Testis (tissue), 2 donors: ENCODE results near the gene INTS2.

ENCODE experiments used
- POLR2A ChIP-seq: fragments of 450-650 bp; IDR thresholded peaks from one replicate; pipeline ENCODE4 v1.6.1; 2017; ENCODE audit warnings: antibody characterized with exemption, mild to moderate bottlenecking, moderate library complexity
- TF ChIP-seq, protein P1 (sequence below), 3 experiments: fragments of 450-650 bp in 2 of 3; fragments of 200-600 bp in 1 of 3; sonication (generic) in 1 of 3; IDR thresholded peaks; one replicate each; pipeline ENCODE4 v1.5.1; 2016 to 2019; ENCODE audit warnings: antibody characterized with exemption in 3 of 3, mild to moderate bottlenecking in 2 of 3, moderate library complexity in 1 of 3

DNA sequence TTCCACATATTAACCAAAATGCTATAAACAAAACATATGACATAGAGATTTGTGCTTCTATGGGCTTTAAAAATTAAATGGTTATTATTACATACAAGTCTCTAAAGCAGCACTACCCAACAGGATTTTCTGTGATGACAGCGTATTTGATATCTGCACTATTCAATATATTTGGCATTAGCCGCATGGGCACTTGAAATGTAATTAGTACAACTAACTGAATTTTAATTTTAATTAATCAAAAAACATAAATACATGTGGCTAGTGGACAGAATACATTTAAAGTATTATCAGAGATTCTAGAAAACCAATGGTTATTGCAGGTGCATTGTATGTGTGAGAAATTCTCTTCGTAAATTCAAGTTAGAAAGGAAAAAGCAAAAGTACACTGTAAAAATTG, 110.3 kb downstream of the INTS2 start:
- TF ChIP-seq, protein P1, sequence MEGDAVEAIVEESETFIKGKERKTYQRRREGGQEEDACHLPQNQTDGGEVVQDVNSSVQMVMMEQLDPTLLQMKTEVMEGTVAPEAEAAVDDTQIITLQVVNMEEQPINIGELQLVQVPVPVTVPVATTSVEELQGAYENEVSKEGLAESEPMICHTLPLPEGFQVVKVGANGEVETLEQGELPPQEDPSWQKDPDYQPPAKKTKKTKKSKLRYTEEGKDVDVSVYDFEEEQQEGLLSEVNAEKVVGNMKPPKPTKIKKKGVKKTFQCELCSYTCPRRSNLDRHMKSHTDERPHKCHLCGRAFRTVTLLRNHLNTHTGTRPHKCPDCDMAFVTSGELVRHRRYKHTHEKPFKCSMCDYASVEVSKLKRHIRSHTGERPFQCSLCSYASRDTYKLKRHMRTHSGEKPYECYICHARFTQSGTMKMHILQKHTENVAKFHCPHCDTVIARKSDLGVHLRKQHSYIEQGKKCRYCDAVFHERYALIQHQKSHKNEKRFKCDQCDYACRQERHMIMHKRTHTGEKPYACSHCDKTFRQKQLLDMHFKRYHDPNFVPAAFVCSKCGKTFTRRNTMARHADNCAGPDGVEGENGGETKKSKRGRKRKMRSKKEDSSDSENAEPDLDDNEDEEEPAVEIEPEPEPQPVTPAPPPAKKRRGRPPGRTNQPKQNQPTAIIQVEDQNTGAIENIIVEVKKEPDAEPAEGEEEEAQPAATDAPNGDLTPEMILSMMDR (IDR thresholded peaks at IDR 0.05) = no peak
- TF ChIP-seq POLR2A = no peak
